Prostate gland (tissue), 2 donors: Measurements from ENCODE around the gene UPF3A.

ENCODE experiments used
- POLR2AphosphoS5 ChIP-seq: sonication (generic); formaldehyde crosslinking; IDR thresholded peaks from one replicate; pipeline ENCODE4 v1.6.1; 2017; ENCODE audit warnings: antibody characterized with exemption
- TF ChIP-seq, protein P1 (sequence below), 4 experiments: fragments of 200-600 bp in 2 of 4; fragments of 450-650 bp in 2 of 4; sonication (generic) in 2 of 4; IDR thresholded peaks; 1 replicate in 3 of 4; 2 replicates in 1 of 4; pipeline ENCODE4 v1.5.1; 2016 to 2019; ENCODE audit warnings: antibody characterized with exemption in 4 of 4, mild to moderate bottlenecking in 2 of 4, moderate library complexity in 2 of 4

DNA sequence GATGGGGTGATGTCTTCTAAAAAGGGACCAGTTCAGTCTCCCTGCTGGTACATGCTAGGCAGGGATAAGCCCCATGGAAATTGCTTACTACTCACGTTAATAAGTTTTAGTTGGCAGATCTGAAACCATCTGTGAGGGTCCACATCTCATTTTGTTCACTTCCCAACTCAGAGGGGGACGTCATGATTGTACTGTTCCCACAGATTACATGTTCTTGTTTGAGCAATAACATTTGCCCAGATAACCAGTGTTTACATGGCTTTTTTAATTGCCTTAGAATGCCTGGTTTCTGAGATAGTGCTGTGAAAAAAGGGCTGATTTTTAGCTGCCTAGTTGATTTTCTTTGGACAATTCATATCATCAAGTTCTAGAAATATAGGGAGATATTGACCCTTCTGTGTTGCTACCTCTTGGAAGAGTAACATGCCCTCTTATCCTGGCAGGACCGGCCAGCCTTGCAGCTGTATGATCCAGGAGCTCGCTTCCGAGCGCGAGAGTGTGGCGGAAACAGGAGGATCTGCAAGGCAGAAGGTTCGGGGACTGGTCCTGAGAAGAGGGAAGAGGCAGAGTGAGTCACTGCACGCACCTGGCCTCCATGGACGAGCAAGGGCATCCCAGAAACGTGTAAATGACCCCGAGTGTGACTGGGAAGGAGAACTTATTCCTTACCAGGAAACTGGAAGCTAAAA lies 23.1 kb downstream of the UPF3A start:
- no peak for TF ChIP-seq POLR2AphosphoS5
- TF ChIP-seq, protein P1, sequence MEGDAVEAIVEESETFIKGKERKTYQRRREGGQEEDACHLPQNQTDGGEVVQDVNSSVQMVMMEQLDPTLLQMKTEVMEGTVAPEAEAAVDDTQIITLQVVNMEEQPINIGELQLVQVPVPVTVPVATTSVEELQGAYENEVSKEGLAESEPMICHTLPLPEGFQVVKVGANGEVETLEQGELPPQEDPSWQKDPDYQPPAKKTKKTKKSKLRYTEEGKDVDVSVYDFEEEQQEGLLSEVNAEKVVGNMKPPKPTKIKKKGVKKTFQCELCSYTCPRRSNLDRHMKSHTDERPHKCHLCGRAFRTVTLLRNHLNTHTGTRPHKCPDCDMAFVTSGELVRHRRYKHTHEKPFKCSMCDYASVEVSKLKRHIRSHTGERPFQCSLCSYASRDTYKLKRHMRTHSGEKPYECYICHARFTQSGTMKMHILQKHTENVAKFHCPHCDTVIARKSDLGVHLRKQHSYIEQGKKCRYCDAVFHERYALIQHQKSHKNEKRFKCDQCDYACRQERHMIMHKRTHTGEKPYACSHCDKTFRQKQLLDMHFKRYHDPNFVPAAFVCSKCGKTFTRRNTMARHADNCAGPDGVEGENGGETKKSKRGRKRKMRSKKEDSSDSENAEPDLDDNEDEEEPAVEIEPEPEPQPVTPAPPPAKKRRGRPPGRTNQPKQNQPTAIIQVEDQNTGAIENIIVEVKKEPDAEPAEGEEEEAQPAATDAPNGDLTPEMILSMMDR (IDR thresholded peaks at IDR 0.05), result no peak
